Measurements from ENCODE around the gene VPS13D.

Gene VPS13D

GRCh38 chr1:12416744-12417143, 186.9 kb downstream of the VPS13D start:
- no peak for TF ChIP-seq CTCF (IDR thresholded peaks at IDR 0.05; ENCODE audit: low read depth, low read length)
- H3K4me3 ChIP-seq (ENCODE audit: low read depth, low read length) = no peak overlapping the region

- H3K4me3 ChIP-seq (ENCODE audit: low read depth, low read length) = no peak overlapping the region
- no peak for TF ChIP-seq CTCF (IDR thresholded peaks at IDR 0.05; ENCODE audit: low read depth, low read length)
These were observed 187.6 kb downstream of the VPS13D start for GRCh38 chr1:12417389-12417788.

- no peak for TF ChIP-seq CTCF (IDR thresholded peaks at IDR 0.05; ENCODE audit: low read depth, low read length)
- no peak overlapping the region for H3K4me3 ChIP-seq (ENCODE audit: low read depth, low read length)
These were observed 190.3 kb downstream of the VPS13D start for GRCh38 chr1:12420171-12420570.

- H3K4me3 ChIP-seq (ENCODE audit: low read depth, low read length) = no peak overlapping the region
- no peak for TF ChIP-seq CTCF (IDR thresholded peaks at IDR 0.05; ENCODE audit: low read depth, low read length)
These were observed 192.7 kb downstream of the VPS13D start for GRCh38 chr1:12422488-12422887.

- H3K4me3 ChIP-seq (ENCODE audit: low read depth, low read length) = no peak overlapping the region
- TF ChIP-seq CTCF (IDR thresholded peaks at IDR 0.05; ENCODE audit: low read depth, low read length) = no peak
These were observed 194.3 kb downstream of the VPS13D start for GRCh38 chr1:12424087-12424529.

GRCh38 chr1:12424793-12425192, 195.0 kb downstream of the VPS13D start:
- TF ChIP-seq CTCF (IDR thresholded peaks at IDR 0.05; ENCODE audit: low read depth, low read length) = no peak
- no peak overlapping the region for H3K4me3 ChIP-seq (ENCODE audit: low read depth, low read length)

- no peak overlapping the region for H3K4me3 ChIP-seq (ENCODE audit: low read depth, low read length)
- no peak for TF ChIP-seq CTCF (IDR thresholded peaks at IDR 0.05; ENCODE audit: low read depth, low read length)
These were observed 196.2 kb downstream of the VPS13D start for GRCh38 chr1:12426030-12426429.
